Skeletal muscle satellite cell (primary cell): ENCODE results near the gene PDZD2. TPM values are rescaled to one million over a fixed set of nuclear protein-coding genes. Genes with fewer than 3 reads are reported as not detected.
"Not testable (repeated sequence)": the region's sequence is repeated elsewhere in the genome, so short reads cannot be mapped to it uniquely, and the experiment has no call there.

Source experiments
- H3K27me3 ChIP-seq: 2 replicates; pipeline ENCODE4 v1.7.0; 2013; ENCODE audit warnings: low read length; ENCODE audit not compliant: control insufficient read depth, insufficient read depth
- H3K36me3 ChIP-seq: 2 replicates; pipeline ENCODE4 v1.7.0; 2013; ENCODE audit warnings: mild to moderate bottlenecking, control low read depth, low read length; ENCODE audit not compliant: insufficient read depth
- H3K4me1 ChIP-seq: 2 replicates; pipeline ENCODE4 v1.7.0; 2013; ENCODE audit warnings: low read length; ENCODE audit not compliant: control insufficient read depth, insufficient read depth
- H3K4me2 ChIP-seq: 2 replicates; pipeline ENCODE4 v1.7.0; 2013; ENCODE audit warnings: mild to moderate bottlenecking, low read length
- H3K4me3 ChIP-seq: 2 replicates; pipeline ENCODE4 v1.7.0; 2013; ENCODE audit warnings: low read length
- H3K9ac ChIP-seq: 2 replicates; pipeline ENCODE4 v1.7.0; 2013; ENCODE audit warnings: mild to moderate bottlenecking, low read depth, low read length, moderate library complexity
- H3K9me3 ChIP-seq: replicated peaks from 2 replicates; pipeline ENCODE4 v1.7.0; 2013; ENCODE audit warnings: mild to moderate bottlenecking, control low read depth, low read length
- total RNA-seq: library from RNA; depleted of rRNA; stranded (reverse); fragments of >200 nt; gene quantifications from 2 replicates; pipeline ENCODE4 v1.2.3, GENCODE V29; 2012; rRNA removed

The PDZD2 gene
- total RNA-seq, result not detected in 2 replicates

DNA sequence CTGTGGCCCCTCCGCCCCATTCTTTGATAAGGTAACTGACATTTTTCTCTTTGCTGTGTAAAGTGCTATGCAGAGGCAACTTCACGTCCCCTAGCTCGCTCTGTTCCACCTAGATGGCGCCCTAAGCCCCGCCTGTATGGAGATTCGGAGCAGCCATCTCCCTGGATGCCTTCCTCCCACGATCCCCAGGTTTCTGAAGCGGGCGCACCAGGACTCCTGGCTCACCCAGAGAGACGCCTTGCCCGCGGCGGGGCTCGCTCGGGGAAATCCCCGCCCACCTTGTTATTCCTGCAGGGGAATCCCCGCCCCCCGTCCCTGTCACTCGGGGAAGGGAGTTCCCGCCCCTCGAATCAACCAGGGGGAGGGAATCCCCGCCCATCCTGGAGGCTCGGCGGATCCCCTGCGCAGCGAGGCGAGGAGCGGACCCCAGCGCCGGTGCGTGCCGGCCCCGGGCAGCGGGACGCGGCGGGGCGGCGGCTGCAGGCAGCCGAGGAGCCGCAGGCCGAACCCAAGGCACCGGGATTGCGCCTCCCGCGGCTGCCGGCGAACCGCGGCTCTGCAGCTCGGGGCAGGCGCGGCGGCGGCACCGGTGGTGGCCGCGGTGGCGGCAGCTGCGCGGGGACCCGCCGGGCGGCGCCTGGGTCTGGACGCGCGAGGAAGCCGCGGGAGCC is at the start of gene PDZD2:
Gene PDZD2 (plus strand): TSS at position 384 of the 671 bp plus-strand sequence.
- H3K9me3 ChIP-seq, result no peaks in the 10 kb centered on the region
- peak within 1 kb of the TSS; percentile 15 for H3K9ac ChIP-seq
- peak within 1 kb of the TSS; percentile 66 for H3K4me3 ChIP-seq
- peak within 1 kb of the TSS; percentile 83 for H3K4me2 ChIP-seq
- peaks cover 4% of the 10 kb centered on the region for H3K4me1 ChIP-seq
- peaks cover 58% of the 10 kb centered on the region for H3K27me3 ChIP-seq
- H3K36me3 ChIP-seq, result no peaks in the 10 kb centered on the region

DNA sequence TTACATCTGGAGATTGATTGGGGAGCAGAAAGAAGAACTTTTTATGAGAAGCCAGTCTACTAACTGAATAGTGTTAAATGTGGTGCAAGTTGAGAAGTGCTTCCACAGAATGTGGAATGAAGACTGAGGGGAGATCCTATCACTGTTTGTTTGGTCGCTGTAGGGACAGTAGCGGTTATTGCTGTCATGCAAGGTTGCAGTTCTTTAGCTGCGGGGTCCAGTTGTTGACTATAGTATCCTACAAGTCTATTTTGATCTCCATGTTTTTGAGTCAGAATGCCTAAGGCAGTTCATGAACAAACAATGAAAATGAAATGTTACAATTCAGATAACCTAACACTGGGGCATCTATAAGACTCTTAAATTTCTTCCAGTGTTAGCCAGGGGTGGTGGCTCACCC is 45.3 kb upstream of the PDZD2 start:
- peaks cover 41% of the 10 kb centered on the region for H3K27me3 ChIP-seq
- no peak overlapping the region for H3K9ac ChIP-seq
- no peaks in the 10 kb centered on the region for H3K9me3 ChIP-seq
- no peaks in the 10 kb centered on the region for H3K36me3 ChIP-seq
- no peak overlapping the region for H3K4me2 ChIP-seq
- H3K4me1 ChIP-seq, result no peaks in the 10 kb centered on the region
- H3K4me3 ChIP-seq, result no peak overlapping the region

DNA sequence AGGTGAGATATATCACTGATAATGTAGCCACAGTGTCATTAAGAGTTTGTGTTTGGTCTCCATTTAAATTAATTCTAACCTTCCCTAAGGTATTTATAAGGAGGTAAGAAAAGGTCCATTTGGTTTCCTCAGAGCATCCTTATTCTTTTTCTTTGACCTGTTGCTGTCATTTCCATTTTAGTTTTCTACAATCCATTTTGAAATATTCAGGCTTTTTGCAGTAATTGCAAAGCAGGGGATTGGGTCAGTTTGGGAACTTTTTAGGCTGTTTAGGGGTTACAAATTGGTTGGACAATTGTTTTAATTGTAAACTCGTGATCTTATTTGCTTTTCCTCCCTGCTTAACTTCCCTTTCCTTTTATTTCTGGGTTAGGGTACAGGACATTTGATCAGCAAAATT is 42.6 kb upstream of the PDZD2 start:
- no peak overlapping the region for H3K9ac ChIP-seq
- H3K9me3 ChIP-seq, result no peaks in the 10 kb centered on the region
- peaks cover 41% of the 10 kb centered on the region for H3K27me3 ChIP-seq
- no peaks in the 10 kb centered on the region for H3K4me1 ChIP-seq
- H3K4me2 ChIP-seq, result no peak overlapping the region
- no peaks in the 10 kb centered on the region for H3K36me3 ChIP-seq
- no peak overlapping the region for H3K4me3 ChIP-seq

DNA sequence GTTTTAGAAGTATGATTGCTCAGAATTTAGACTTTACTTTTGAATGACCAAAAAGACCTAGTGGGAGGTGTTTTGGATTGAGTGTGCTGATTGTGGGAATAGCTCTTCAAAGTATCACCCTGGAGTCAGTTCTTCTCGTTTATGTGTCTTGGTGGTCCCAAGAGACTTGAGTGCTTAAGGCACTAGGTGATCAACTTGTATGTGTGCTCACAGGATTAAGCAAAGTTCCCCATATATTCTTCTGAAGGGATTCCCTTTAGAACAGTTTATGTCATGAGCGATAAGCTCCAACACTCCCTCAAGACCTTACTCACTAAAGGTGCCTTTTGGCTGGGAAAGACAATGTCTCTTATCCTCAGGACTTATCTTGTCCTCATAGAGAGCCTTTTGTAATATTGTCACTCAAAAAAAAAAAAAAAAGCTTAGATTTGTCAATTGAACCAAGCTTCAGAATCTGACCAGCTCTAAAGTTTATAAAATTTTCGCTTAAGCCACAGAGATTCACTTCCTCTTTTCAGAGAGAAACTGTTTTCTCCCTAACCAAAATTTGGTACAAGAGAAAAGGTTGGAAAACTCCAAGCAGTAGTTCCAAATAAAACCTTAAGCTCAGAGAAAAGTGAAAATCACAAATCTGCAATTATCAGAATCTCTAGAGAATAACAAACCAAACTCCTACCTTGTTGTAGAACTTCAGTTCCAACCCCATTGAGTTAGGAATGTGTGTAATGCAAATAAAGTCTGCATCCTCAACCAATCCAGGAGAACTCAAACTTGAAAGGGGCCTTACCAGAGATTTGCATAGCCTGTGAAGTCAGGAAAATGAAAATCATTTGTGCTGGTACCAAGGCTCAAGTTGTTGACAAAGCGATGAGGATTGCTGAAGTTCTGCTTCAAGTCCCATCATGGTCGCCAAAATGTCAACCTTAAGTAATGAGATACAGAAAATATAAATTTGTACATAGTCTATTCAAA is 40.0 kb upstream of the PDZD2 start:
- Histone ChIP-seq H3K9me3 (no peaks in the 10 kb centered on the region), H3K4me2 (no peak overlapping the region), H3K27me3 (peaks cover 30% of the 10 kb centered on the region), H3K4me3 (no peak overlapping the region), H3K36me3 (no peaks in the 10 kb centered on the region), H3K9ac (no peak overlapping the region), H3K4me1 (no peaks in the 10 kb centered on the region)

DNA sequence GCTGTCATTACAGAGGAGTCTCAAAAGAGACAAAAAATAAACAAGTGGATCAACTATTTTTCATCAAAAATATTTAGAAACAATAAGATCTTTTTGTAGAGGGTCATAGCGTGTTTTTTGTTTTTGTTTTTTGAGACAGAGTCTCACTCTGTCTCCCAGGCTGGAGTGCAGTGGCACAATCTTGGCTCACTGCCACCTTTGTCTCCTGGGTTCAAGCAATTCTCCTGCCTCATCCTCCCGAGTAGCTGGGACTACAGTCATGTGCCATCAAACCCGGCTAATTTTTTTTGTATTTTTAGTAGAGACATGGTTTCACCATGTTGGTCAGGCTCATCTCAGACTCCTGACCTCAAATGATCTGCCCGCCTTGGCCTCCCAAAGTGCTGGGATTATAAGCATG is 36.6 kb upstream of the PDZD2 start:
- not testable (repeated sequence) for H3K9me3 ChIP-seq, H3K36me3 ChIP-seq, H3K4me2 ChIP-seq, H3K4me3 ChIP-seq, H3K4me1 ChIP-seq, H3K9ac ChIP-seq
- H3K27me3 ChIP-seq, result peaks cover 22% of the 10 kb centered on the region

DNA sequence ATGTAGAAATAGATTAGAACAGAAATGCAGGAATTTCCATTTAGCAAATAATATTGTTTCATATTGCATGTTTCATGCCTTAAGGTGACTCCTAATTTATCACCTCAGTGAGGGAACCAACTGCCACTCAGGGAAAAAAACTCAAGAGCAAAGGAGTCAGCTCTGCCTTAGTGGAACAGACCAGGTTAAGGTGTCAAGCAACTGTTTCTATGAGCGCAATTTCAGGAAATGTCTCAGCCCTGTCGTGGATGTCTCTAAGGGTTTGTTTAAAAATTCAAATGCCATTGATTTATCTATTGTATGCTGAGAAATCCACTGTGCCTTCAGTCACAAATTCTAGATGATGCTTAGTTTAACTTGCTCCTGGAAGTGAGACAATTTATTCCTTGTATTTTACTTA is 34.7 kb upstream of the PDZD2 start:
- H3K27me3 ChIP-seq, result peaks cover 10% of the 10 kb centered on the region
- no peaks in the 10 kb centered on the region for H3K36me3 ChIP-seq
- H3K4me1 ChIP-seq, result no peaks in the 10 kb centered on the region
- no peak overlapping the region for H3K9ac ChIP-seq
- H3K4me3 ChIP-seq, result no peak overlapping the region
- no peak overlapping the region for H3K4me2 ChIP-seq
- H3K9me3 ChIP-seq, result no peaks in the 10 kb centered on the region

DNA sequence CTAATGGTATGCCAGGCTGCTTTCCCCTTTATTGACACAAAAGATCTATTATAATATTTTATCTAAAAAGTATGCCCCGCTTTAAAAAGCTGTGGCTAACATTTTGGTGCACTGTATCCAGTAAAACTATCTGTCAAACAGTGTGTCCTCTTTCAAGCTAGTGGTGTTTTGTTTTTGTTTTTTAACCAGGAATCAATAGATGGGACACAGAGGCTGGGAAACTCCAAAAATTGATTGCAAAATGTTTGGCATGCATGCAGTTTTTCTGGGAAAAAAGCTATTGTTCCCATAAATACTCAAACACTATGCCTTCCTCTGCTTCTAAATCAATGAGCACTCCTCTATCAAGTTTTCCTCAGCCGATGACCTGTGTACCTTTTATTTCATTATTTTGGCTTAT is 34.3 kb upstream of the PDZD2 start:
- H3K36me3 ChIP-seq, result no peaks in the 10 kb centered on the region
- no peaks in the 10 kb centered on the region for H3K9me3 ChIP-seq
- H3K4me1 ChIP-seq, result no peaks in the 10 kb centered on the region
- H3K27me3 ChIP-seq, result peaks cover 10% of the 10 kb centered on the region
- H3K9ac ChIP-seq, result no peak overlapping the region
- H3K4me3 ChIP-seq, result no peak overlapping the region
- no peak overlapping the region for H3K4me2 ChIP-seq

DNA sequence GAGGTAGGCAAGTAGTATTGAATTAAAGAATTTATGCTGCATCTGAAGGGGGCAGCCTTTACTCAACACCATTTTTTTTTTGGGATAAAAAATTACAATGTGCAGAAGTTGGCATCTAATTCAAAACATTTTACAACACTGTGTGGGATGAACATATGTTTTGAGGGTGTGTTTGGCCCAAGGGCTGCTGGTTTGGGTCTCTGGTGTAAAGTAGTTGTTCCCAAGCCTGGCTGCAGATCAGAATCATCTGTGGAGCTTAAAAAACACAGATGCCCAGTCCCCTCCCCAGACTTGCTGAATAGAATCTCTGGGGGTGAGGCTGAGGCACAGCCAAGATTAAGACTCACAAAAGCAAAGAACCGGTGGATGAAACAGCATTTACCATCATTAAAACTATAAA is 33.0 kb upstream of the PDZD2 start:
- no peaks in the 10 kb centered on the region for H3K36me3 ChIP-seq
- no peaks in the 10 kb centered on the region for H3K4me1 ChIP-seq
- no peak overlapping the region for H3K9ac ChIP-seq
- no peak overlapping the region for H3K4me3 ChIP-seq
- H3K27me3 ChIP-seq, result peaks cover 12% of the 10 kb centered on the region
- no peak overlapping the region for H3K4me2 ChIP-seq
- no peaks in the 10 kb centered on the region for H3K9me3 ChIP-seq

DNA sequence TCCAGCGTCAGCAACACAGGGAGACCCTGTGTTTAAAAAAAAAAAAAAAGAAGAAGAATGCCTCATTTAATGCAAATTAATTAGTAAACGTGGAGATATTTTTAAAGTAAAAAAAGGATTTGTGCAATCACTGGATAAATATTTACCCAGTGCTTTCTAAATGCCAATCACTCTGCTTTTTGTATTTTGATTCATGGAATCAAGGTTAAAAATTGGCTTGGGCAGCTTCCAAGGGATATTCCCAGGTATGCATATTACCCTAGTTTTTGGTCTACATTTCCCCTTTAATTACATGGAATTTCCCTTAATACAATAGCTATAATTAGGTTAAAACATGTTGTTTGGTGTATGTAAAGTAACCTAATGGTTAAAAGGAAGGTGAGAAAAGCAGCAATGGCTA is 31.4 kb upstream of the PDZD2 start:
- Histone ChIP-seq H3K4me3 (no peak overlapping the region), H3K27me3 (peaks cover 6% of the 10 kb centered on the region), H3K4me1 (no peaks in the 10 kb centered on the region), H3K9me3 (no peaks in the 10 kb centered on the region), H3K4me2 (no peak overlapping the region), H3K9ac (no peak overlapping the region), H3K36me3 (no peaks in the 10 kb centered on the region)

DNA sequence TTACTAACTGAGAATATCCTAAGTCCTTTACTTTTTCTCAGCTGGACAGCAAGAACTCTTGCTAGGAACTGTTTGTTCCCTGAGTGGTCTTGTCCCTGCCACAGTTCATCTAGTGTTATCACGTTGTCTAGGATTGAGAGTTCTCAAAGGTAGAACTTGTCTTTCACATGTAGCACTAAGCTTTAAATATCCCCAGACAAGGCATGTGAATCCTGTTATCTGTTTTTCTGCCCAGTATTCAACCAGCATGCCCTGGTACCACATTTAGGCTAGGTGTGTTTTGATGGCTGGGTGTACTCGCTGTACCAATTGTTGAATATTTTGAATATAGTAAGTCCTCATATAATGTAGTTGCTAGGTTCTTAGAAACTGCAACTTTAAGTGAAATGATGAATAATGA is 27.9 kb upstream of the PDZD2 start:
- H3K9ac ChIP-seq, result no peak overlapping the region
- H3K4me1 ChIP-seq, result no peaks in the 10 kb centered on the region
- H3K36me3 ChIP-seq, result no peaks in the 10 kb centered on the region
- peaks cover 3% of the 10 kb centered on the region for H3K27me3 ChIP-seq
- no peaks in the 10 kb centered on the region for H3K9me3 ChIP-seq
- no peak overlapping the region for H3K4me3 ChIP-seq
- H3K4me2 ChIP-seq, result no peak overlapping the region

DNA sequence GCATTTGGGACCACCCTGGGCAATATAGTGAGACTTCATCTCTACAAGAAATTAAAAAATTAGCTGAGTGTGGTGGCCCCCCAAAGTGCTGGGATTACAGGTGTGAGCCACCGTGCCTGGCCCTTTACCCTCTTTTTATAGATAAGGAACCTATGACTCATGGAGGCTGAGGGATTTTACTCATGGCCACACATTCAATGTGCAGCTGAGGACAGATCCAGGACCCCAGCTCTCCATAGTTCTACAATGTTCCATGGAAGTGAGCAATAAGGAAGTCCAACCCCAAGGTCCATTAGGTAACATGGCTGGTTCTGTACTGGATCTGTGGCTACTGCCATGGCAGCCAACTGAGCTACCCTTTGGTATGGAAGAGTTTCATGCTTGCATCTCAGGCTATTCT is 25.3 kb upstream of the PDZD2 start:
- peaks cover 12% of the 10 kb centered on the region for H3K27me3 ChIP-seq
- no peaks in the 10 kb centered on the region for H3K9me3 ChIP-seq
- H3K4me2 ChIP-seq, result no peak overlapping the region
- no peak overlapping the region for H3K9ac ChIP-seq
- no peaks in the 10 kb centered on the region for H3K4me1 ChIP-seq
- no peak overlapping the region for H3K4me3 ChIP-seq
- H3K36me3 ChIP-seq, result no peaks in the 10 kb centered on the region
